Measurements from ENCODE around the gene NEUROG2.

Gene NEUROG2

GRCh38 chr4:112472318-112472717, 43.7 kb downstream of the NEUROG2 start:
- DNase-seq, result no peak

Measured in KG1 (cell line).